GM23248 (cell line): Measurements from ENCODE around the gene ZSCAN5B.

Source experiments
- EZH2 ChIP-seq: fragments of 200-600 bp; sonication (generic); IDR thresholded peaks from 2 replicates; pipeline ENCODE4 v1.6.1; 2018; ENCODE audit warnings: antibody characterized with exemption, mild to moderate bottlenecking; ENCODE audit not compliant: insufficient read depth, poor library complexity, severe bottlenecking
- EZH2phosphoT487 ChIP-seq: fragments of 200-600 bp; sonication (generic); IDR thresholded peaks from 2 replicates; pipeline ENCODE4 v1.6.1; 2018; ENCODE audit warnings: antibody characterized with exemption, moderate library complexity, mild to moderate bottlenecking, low read depth; ENCODE audit not compliant: insufficient read depth

DNA sequence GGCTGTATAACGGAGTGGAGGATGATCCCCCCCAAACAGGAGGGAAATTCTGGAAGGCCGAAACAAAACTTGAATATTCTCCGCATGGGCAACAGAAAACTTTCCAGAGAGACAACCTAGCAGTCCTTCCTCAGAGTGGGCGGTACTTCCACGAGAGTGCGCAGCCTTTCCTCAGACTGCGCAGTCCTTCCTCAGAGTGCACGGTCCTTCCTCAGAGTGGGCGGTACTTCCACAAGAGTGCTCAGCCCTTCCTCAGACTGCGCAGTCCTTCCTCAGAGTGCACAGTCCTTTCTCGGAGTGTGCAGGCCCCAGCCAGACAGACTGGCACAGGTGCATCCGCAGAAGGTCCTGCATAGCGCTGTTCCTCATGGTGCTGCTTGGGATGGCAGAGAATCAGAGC is 34.5 kb downstream of the ZSCAN5B start:
- no peak for TF ChIP-seq EZH2phosphoT487
- TF ChIP-seq EZH2, result no peak
